Endodermal cell (in vitro differentiated cells): Measurements from ENCODE around the gene SFRP5. TPM values are rescaled to one million over a fixed set of nuclear protein-coding genes. Genes with fewer than 3 reads are reported as not detected.

Experiments used
- DNase-seq: peaks from one replicate; pipeline ENCODE4 v3.0.0-alpha.2; 2017
- H3K27ac ChIP-seq: 2 replicates; pipeline ENCODE4 v1.5.1; 2013; ENCODE audit warnings: mild to moderate bottlenecking, low read depth, low read length, moderate library complexity
- H3K27me3 ChIP-seq: 2 replicates; pipeline ENCODE4 v1.6.1; 2013; ENCODE audit warnings: mild to moderate bottlenecking, low read length, moderate library complexity; ENCODE audit not compliant: insufficient read depth, control insufficient read depth, poor library complexity, severe bottlenecking
- H3K36me3 ChIP-seq: 2 replicates; pipeline ENCODE4 v1.7.0; 2013; ENCODE audit warnings: mild to moderate bottlenecking, low read length, moderate library complexity; ENCODE audit not compliant: control insufficient read depth, insufficient read depth
- H3K4me1 ChIP-seq: one replicate; pipeline ENCODE4 v1.7.0; 2013; ENCODE audit warnings: low read length; ENCODE audit not compliant: control insufficient read depth, insufficient read depth
- H3K4me3 ChIP-seq: 2 replicates; pipeline ENCODE4 v1.5.1; 2013; ENCODE audit warnings: mild to moderate bottlenecking, low read length, moderate library complexity
- H3K9ac ChIP-seq: 2 replicates; pipeline ENCODE4 v1.6.1; 2013; ENCODE audit warnings: mild to moderate bottlenecking, low read length, moderate library complexity; ENCODE audit not compliant: poor library complexity, severe bottlenecking; ENCODE audit errors: extremely low read depth
- H3K9me3 ChIP-seq: 2 replicates; pipeline ENCODE4 v1.6.1; 2013; ENCODE audit warnings: mild to moderate bottlenecking, low read length, moderate library complexity; ENCODE audit not compliant: control insufficient read depth
- H3K27ac Mint-ChIP-seq: 2 replicates; pipeline ENCODE4 v1.8.0; 2020; ENCODE audit warnings: mixed read lengths
- H3K27me3 Mint-ChIP-seq: 2 replicates; pipeline ENCODE4 v1.8.0; 2021; ENCODE audit warnings: mild to moderate bottlenecking, mixed read lengths; ENCODE audit not compliant: insufficient read depth
- H3K36me3 Mint-ChIP-seq: 2 replicates; pipeline ENCODE4 v1.8.0; 2020; ENCODE audit warnings: low read depth, mixed read lengths
- H3K4me1 Mint-ChIP-seq: 2 replicates; pipeline ENCODE4 v1.8.0; 2020; ENCODE audit warnings: mixed read lengths
- H3K4me3 Mint-ChIP-seq: 2 replicates; pipeline ENCODE4 v1.8.0; 2020; ENCODE audit warnings: mild to moderate bottlenecking, moderate library complexity, mixed read lengths
- H3K9me3 Mint-ChIP-seq: 2 replicates; pipeline ENCODE4 v1.8.0; 2020; ENCODE audit warnings: mild to moderate bottlenecking, mixed read lengths
- WGBS, 2 experiments: methylation state at CpG; one replicate each; pipeline versions ENCODE4 v1.1.5 to v1.1.7; 2013; ENCODE audit warnings: missing lambda C conversion rate in 2 of 2, mixed read lengths in 1 of 2; ENCODE audit not compliant: insufficient coverage in 1 of 2, insufficient read length in 1 of 2; 5-methylcytosine and 5-hydroxymethylcytosine counted together
- total RNA-seq, 2 donors: library from RNA; stranded (reverse); fragmentation: NEBNext Ultra II Directional in 1 of 2; extraction: Animal tissue kit (Norgen Biotek cat#: 25700) in 1 of 2; gene quantifications; 2 replicates in 1 of 2; 3 replicates in 1 of 2; pipeline ENCODE4 v1.2.1, GENCODE V29; 2021
- TF ChIP-seq, protein P1 (sequence below): fragments of 200-600 bp; sonication (generic); conservative IDR thresholded peaks from 2 replicates; pipeline ENCODE4 v1.5.0; 2021; ENCODE audit warnings: antibody characterized with exemption, mild to moderate bottlenecking

The SFRP5 gene
- total RNA-seq, 2 donors from 2014 or later = 1.8 to 2.3 TPM

DNA sequence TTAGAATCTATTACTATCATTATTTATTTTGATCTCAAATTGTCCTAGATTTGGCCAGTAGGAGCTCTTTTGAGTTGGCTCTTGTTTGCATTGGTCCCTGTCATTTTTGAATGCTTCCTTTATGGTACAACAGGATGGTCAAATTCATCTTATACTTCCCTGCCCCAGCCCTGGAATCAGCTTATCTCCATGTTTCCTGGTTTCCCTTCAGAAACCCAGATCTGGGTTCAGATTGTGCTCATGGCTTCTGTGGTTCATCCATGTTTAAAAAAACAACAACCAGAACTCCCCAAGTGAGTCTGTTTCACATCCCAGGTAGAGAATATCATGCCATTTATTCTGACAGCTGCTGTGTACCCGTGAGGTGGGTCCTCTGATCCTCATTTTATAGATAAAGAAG lies 24.2 kb downstream of the SFRP5 start:
- H3K36me3 ChIP-seq = peaks cover 91% of the 10 kb centered on the region
- DNase-seq = no peak
- H3K4me3 ChIP-seq = no peak overlapping the region
- peaks cover 72% of the 10 kb centered on the region for H3K36me3 Mint-ChIP-seq
- no peak overlapping the region for H3K27ac Mint-ChIP-seq
- H3K27me3 Mint-ChIP-seq = no peaks in the 10 kb centered on the region
- no peak overlapping the region for H3K4me3 Mint-ChIP-seq
- peaks cover 9% of the 10 kb centered on the region for H3K4me1 ChIP-seq
- H3K9me3 ChIP-seq = no peaks in the 10 kb centered on the region
- H3K4me1 Mint-ChIP-seq = no peaks in the 10 kb centered on the region
- H3K9me3 Mint-ChIP-seq = no peaks in the 10 kb centered on the region
- H3K9ac ChIP-seq = no peak overlapping the region
- WGBS, 2 experiments = 97 to 100% methylated on average over 1 of the region's 1 CpG
- H3K27ac ChIP-seq = no peak overlapping the region
- H3K27me3 ChIP-seq = no peaks in the 10 kb centered on the region
- TF ChIP-seq, protein P1, sequence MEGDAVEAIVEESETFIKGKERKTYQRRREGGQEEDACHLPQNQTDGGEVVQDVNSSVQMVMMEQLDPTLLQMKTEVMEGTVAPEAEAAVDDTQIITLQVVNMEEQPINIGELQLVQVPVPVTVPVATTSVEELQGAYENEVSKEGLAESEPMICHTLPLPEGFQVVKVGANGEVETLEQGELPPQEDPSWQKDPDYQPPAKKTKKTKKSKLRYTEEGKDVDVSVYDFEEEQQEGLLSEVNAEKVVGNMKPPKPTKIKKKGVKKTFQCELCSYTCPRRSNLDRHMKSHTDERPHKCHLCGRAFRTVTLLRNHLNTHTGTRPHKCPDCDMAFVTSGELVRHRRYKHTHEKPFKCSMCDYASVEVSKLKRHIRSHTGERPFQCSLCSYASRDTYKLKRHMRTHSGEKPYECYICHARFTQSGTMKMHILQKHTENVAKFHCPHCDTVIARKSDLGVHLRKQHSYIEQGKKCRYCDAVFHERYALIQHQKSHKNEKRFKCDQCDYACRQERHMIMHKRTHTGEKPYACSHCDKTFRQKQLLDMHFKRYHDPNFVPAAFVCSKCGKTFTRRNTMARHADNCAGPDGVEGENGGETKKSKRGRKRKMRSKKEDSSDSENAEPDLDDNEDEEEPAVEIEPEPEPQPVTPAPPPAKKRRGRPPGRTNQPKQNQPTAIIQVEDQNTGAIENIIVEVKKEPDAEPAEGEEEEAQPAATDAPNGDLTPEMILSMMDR = no peak

DNA sequence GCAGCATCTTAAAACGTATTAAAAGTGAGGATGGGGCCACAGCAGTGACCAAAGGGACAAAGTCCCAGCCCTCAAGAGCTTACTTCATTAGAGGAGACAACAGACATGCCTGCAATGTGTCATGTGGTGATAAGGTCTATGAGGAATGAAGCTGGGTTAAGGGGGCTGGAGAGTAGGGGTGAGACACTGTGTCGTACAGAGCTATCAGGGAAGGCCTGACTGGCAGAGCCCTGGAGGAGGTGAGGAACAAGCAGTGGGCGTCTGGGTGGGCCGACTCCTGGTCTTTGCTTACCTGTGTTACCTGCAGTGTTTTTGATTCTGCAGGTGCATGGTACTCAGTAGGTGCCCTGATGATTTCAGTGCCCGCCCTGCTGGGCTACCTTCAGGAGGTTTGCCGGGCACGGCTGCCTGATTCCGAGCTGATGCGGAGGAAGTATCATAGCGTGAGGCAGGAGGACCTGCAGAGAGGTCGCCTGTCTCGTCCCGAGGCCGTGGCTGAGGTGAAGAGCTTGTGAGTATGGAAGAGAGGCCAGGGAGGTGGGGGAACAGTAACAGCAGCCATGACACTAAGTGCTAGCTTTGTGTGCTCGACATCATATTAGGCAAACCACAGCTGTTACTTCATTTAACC lies 27.3 kb downstream of the SFRP5 start:
- Mint-ChIP-seq H3K27ac (no peak overlapping the region), H3K4me3 (no peak overlapping the region), H3K36me3 (peaks cover 69% of the 10 kb centered on the region), H3K4me1 (peaks cover 12% of the 10 kb centered on the region), H3K27me3 (no peaks in the 10 kb centered on the region), H3K9me3 (no peaks in the 10 kb centered on the region)
- H3K4me3 ChIP-seq = no peak overlapping the region
- no peak for DNase-seq
- WGBS, 2 experiments = 94 to 96% methylated on average over 12 to 15 of the region's 15 CpGs
- TF ChIP-seq, protein P1 = no peak
- H3K27ac ChIP-seq = no peak overlapping the region
- peaks cover 73% of the 10 kb centered on the region for H3K36me3 ChIP-seq
- peaks cover 9% of the 10 kb centered on the region for H3K4me1 ChIP-seq
- H3K9me3 ChIP-seq = no peaks in the 10 kb centered on the region
- H3K27me3 ChIP-seq = no peaks in the 10 kb centered on the region
- no peak overlapping the region for H3K9ac ChIP-seq

DNA sequence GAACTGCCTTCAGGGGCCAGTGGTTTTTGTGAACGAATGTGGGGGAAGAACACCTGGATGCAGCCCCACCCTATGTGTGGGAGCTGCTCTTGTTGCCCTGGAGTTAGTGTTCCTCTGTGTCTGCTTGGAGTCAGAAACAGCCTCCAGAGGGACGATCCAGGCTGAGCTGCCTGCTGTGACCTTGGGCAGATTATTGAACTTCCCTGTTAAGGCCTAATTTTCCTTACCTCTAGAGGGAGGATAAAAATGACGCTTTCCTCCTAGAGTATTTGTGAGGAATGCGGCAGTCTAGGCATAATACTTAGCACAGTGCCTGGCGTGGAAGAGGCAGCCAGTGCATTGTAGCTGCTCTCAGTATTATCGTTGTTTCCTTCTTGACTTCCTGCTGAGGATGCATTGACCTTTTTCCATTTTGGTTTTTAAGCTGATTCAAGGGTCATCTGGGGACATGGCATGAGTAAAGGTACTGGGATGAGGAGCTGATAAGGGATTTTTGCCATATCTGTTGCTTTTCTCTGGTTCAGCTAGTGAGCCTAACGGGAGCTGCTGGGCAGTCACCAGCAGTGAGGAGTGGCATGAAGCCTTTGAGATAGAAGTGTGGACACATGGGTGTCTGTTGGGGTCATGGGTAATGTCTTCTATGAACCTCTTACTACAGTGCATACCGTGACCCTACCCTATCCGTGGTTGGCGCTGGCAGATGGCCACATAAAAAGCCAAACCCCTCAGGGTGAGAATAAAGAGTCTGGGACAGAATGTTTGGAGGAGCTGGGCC lies 28.4 kb downstream of the SFRP5 start:
- Histone ChIP-seq H3K9me3 (no peaks in the 10 kb centered on the region), H3K27me3 (no peaks in the 10 kb centered on the region), H3K4me3 (no peak overlapping the region), H3K27ac (no peak overlapping the region), H3K9ac (no peak overlapping the region), H3K4me1 (peaks cover 9% of the 10 kb centered on the region), H3K36me3 (peaks cover 72% of the 10 kb centered on the region)
- Mint-ChIP-seq H3K27ac (no peak overlapping the region), H3K9me3 (no peaks in the 10 kb centered on the region), H3K27me3 (no peaks in the 10 kb centered on the region), H3K4me1 (peaks cover 12% of the 10 kb centered on the region), H3K4me3 (no peak overlapping the region), H3K36me3 (peaks cover 68% of the 10 kb centered on the region)
- 88 to 92% methylated on average over 7 to 10 of the region's 10 CpGs for whole genome bisulfite sequencing, 2 experiments
- TF ChIP-seq, protein P1 = no peak
- DNase-seq = no peak
